GM12878 (cell line): Measurements from ENCODE around the gene UBE2E2. TPM values are rescaled to one million over a fixed set of nuclear protein-coding genes. Genes with fewer than 3 reads are reported as not detected.

Source experiments
- ATAC-seq: fragments of 200-7000 bp; cut with Tn5 transposase; 3 replicates; pipeline ENCODE4 v1.9.1; 2020; ENCODE audit warnings: mild to moderate bottlenecking, moderate library complexity
- BruUV-seq: library from RNA; stranded (reverse); fragments of 400-500 nt; replicated peaks from 2 replicates; lab custom pipeline; 2021; lab: Mats Ljungman, UMichigan
- CTCF ChIA-PET: fragments of 300-600 bp; sonication (Branson Sonifier 250); formaldehyde crosslinking; extraction: SDS; loops from one replicate; lab custom pipeline; 2021; ENCODE audit warnings: inconsistent platforms; lab: Yijun Ruan, JAX
- POLR2A ChIA-PET: fragments of 350-600 bp; formaldehyde crosslinking; extraction: SDS; loops from one replicate; lab custom pipeline; 2021; ENCODE audit warnings: inconsistent platforms; lab: Charles Lee
- RAD21 ChIA-PET: fragments of 300-600 bp; sonication (Branson Sonifier 250); formaldehyde crosslinking; loops from one replicate; lab custom pipeline; 2023; ENCODE audit warnings: antibody characterized with exemption; ENCODE audit not compliant: unreplicated experiment; lab: Charles Lee
- SMC1A ChIA-PET: fragments of 300-600 bp; sonication (Branson Sonifier 250); formaldehyde crosslinking; loops from one replicate; lab custom pipeline; 2023; ENCODE audit not compliant: unreplicated experiment, uncharacterized antibody; lab: Charles Lee
- DNase-seq: peaks from one replicate; pipeline ENCODE4 v3.0.0-alpha.2; 2011; ENCODE audit warnings: low read depth, low spot score
- FAIRE-seq: peaks from 3 replicates; lab custom pipeline; 2011; peaks lifted over from hg19 to GRCh38; lab: Jason Lieb, UNC
- H2AFZ ChIP-seq: 2 replicates; pipeline ENCODE4 v1.6.0; 2011; ENCODE audit warnings: low read depth, low read length, control low read depth; ENCODE audit not compliant: control insufficient read depth
- H3K27ac ChIP-seq: 2 replicates; pipeline ENCODE4 v1.5.1; 2011; ENCODE audit warnings: control low read depth; ENCODE audit not compliant: control insufficient read depth, insufficient read depth
- H3K27me3 ChIP-seq, 2 experiments: replicated peaks in 1 of 2; 2 replicates each; pipeline versions ENCODE4 v1.6.0 to v1.6.1; 2011; ENCODE audit warnings: low read length in 1 of 2; ENCODE audit not compliant: control insufficient read depth in 2 of 2, insufficient read depth in 2 of 2
- H3K36me3 ChIP-seq, 2 experiments: 2 replicates each; pipeline ENCODE4 v1.5.1; 2011; ENCODE audit warnings: low read length in 1 of 2; ENCODE audit not compliant: control insufficient read depth in 2 of 2, insufficient read depth in 2 of 2
- H3K4me1 ChIP-seq: 2 replicates; pipeline ENCODE4 v1.6.1; 2011; ENCODE audit warnings: mild to moderate bottlenecking, low read length, moderate library complexity, mixed read lengths; ENCODE audit not compliant: control insufficient read depth, insufficient read depth
- H3K4me2 ChIP-seq: 2 replicates; pipeline ENCODE4 v1.6.0; 2011; ENCODE audit warnings: control low read depth; ENCODE audit not compliant: control insufficient read depth, insufficient read depth
- H3K4me3 ChIP-seq: fragments of 200-600 bp; sonication (generic); 2 replicates; pipeline ENCODE4 v1.5.1; 2016
- H3K79me2 ChIP-seq: 2 replicates; pipeline ENCODE4 v1.6.0; 2011; ENCODE audit warnings: low read length; ENCODE audit not compliant: control insufficient read depth, insufficient read depth
- H3K9ac ChIP-seq: 2 replicates; pipeline ENCODE4 v1.8.0; 2011; ENCODE audit warnings: low read length, control low read depth, mixed read lengths; ENCODE audit not compliant: control insufficient read depth, insufficient read depth
- H3K9me3 ChIP-seq: replicated peaks from 3 replicates; pipeline ENCODE4 v1.5.1; 2011; ENCODE audit warnings: mild to moderate bottlenecking, low read length; ENCODE audit not compliant: control insufficient read depth, insufficient read depth
- H4K20me1 ChIP-seq: 2 replicates; pipeline ENCODE4 v1.6.0; 2011; ENCODE audit not compliant: control insufficient read depth, insufficient read depth
- ATF7 ChIP-seq: fragments of 450-650 bp; IDR thresholded peaks from 2 replicates; pipeline ENCODE4 v1.6.1; 2016; ENCODE audit warnings: low read depth, mild to moderate bottlenecking
- HCFC1 ChIP-seq: fragments of 150-350 bp; IDR thresholded peaks from 2 replicates; pipeline ENCODE4 v1.6.1; 2014; ENCODE audit warnings: low read length
- MTA3 ChIP-seq: IDR thresholded peaks from 2 replicates; pipeline ENCODE4 v1.6.1; 2012; ENCODE audit warnings: low read length, inconsistent platforms, borderline replicate concordance
- NBN ChIP-seq: fragments of 450-650 bp; IDR thresholded peaks from 2 replicates; pipeline ENCODE4 v1.6.1; 2016
- NFYA ChIP-seq: IDR thresholded peaks from 2 replicates; pipeline ENCODE4 v1.6.1; 2011; ENCODE audit warnings: low read depth, mild to moderate bottlenecking, low read length, improper control_type of control experiment, borderline replicate concordance
- POLR2AphosphoS2 ChIP-seq: IDR thresholded peaks from 2 replicates; pipeline ENCODE4 v1.6.1; 2011; ENCODE audit warnings: low read depth, mild to moderate bottlenecking, low read length, improper control_type of control experiment, moderate library complexity
- STAT1 ChIP-seq: fragments of 450-650 bp; conservative IDR thresholded peaks from 2 replicates; pipeline ENCODE4 v1.6.1; 2014; ENCODE audit warnings: antibody characterized with exemption, mild to moderate bottlenecking
- SUPT20H ChIP-seq: IDR thresholded peaks from 2 replicates; pipeline ENCODE4 v1.6.1; 2011; ENCODE audit warnings: low read depth, mild to moderate bottlenecking, low read length, moderate library complexity, borderline replicate concordance; ENCODE audit not compliant: control insufficient read depth
- YY1 ChIP-seq: IDR thresholded peaks from 2 replicates; pipeline ENCODE4 v1.6.1; 2011; ENCODE audit warnings: low read depth, mild to moderate bottlenecking, low read length
- ZNF207 ChIP-seq: fragments of 450-650 bp; IDR thresholded peaks from 2 replicates; pipeline ENCODE4 v1.6.1; 2014; ENCODE audit warnings: antibody characterized with exemption, mild to moderate bottlenecking, borderline replicate concordance
- WGBS: methylation state at CpG from one replicate; pipeline ENCODE4 v1.1.6; 2016; ENCODE audit warnings: low lambda C conversion rate; ENCODE audit not compliant: insufficient replicate concordance, insufficient coverage; ENCODE audit errors: missing lambda C conversion rate; 5-methylcytosine and 5-hydroxymethylcytosine counted together
- in situ Hi-C: fragments of 300-500 bp; cut with MboI; formaldehyde crosslinking; loops from 9 replicates; pipeline ENCODE4 v1.14.3; 2018; ENCODE audit warnings: mixed read lengths
- intact Hi-C: fragments of 100-400 bp; cut with micrococcal nuclease; formaldehyde crosslinking; loops from one replicate; pipeline ENCODE4 v1.14.2; 2022; ENCODE audit not compliant: unreplicated experiment
- polyA plus RNA-seq, 11 experiments: library from polyadenylated mRNA; depleted of rRNA in 4 of 11; unstranded in 6 of 11; stranded (reverse) in 5 of 11; fragments of >200 nt; fragmentation: Nextera tagmentation in 4 of 11; fragmentation: Illumina TruSeq in 1 of 11; extraction: Ambion mirVana in 4 of 11; extraction: Trizol in 1 of 11; gene quantifications; 1 replicate in 1 of 11; 2 replicates in 10 of 11; pipeline versions ENCODE4 v1.2.1 to v1.2.3, GENCODE V29; 2011 to 2016; ENCODE audit warnings: inconsistent platforms in 2 of 11, missing spikeins in 2 of 11, low read depth in 1 of 11
- total RNA-seq, 4 experiments: library from RNA; depleted of rRNA in 3 of 4; stranded (reverse); fragments of >200 nt in 3 of 4; fragmentation: Illumina TruSeq in 1 of 4; extraction: Trizol in 1 of 4; gene quantifications; 2 replicates each; pipeline versions ENCODE4 v1.2.1 to v1.2.3, GENCODE V29; 2013 to 2021
- TF ChIP-seq, protein P1 (sequence below): IDR thresholded peaks from 2 replicates; pipeline ENCODE4 v1.6.1; 2011; ENCODE audit warnings: borderline replicate concordance, low read depth, mild to moderate bottlenecking, moderate library complexity, low read length; ENCODE audit not compliant: insufficient read depth, poor library complexity, severe bottlenecking
- TF ChIP-seq, protein P2 (sequence below): fragments of 450-650 bp; IDR thresholded peaks from 2 replicates; pipeline ENCODE4 v1.6.1; 2017; ENCODE audit warnings: low read depth, mild to moderate bottlenecking, moderate library complexity
- TF ChIP-seq, protein P3 (sequence below): IDR thresholded peaks from 2 replicates; pipeline ENCODE4 v1.6.1; 2012; ENCODE audit warnings: low read depth, low read length, improper control_type of control experiment
- TF ChIP-seq, protein P4 (sequence below): fragments of 450-650 bp; formaldehyde crosslinking; IDR thresholded peaks from 2 replicates; pipeline ENCODE4 v1.5.0; 2022; ENCODE audit warnings: mild to moderate bottlenecking, missing genetic modification characterization
- TF ChIP-seq, protein P5 (sequence below): fragments of 150-350 bp; IDR thresholded peaks from 2 replicates; pipeline ENCODE4 v1.6.1; 2014; ENCODE audit warnings: mild to moderate bottlenecking, low read depth, low read length
- TF ChIP-seq, protein P6 (sequence below): fragments of 450-650 bp; IDR thresholded peaks from 2 replicates; pipeline ENCODE4 v1.6.1; 2016; ENCODE audit warnings: mild to moderate bottlenecking

The UBE2E2 gene
- total and polyA plus RNA-seq, 10 of the 15 experiments (the other 5 are each of a cell fraction or from before 2014, with no cell fraction given): 8.7 to 71.0 (median 36.4) TPM

DNA sequence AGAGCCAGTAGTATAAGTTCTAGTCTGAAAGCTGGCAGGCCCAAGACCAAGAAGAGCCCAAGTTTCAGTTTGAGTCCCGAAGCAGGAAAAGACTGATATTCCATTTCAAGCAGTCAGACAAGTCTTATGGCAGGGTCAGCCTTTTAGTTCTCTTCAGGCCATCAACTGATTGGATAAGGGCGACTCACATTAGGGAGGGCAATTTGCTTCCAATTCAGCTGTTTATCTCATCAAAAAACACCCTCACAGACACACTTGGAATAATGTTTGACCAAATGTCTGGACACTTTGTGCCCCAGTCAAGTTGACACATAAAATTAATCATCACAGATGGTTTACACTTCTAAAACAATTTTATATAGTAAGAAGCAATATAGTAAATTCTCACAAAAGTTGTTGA lies 69.7 kb downstream of the UBE2E2 start:
- in situ Hi-C loops (no loop called here), intact Hi-C loops (no loop called here)
- H3K27ac ChIP-seq: no peak overlapping the region
- no peaks in the 10 kb centered on the region for H3K27me3 ChIP-seq
- WGBS: 100% methylated on average over 2 of the region's 2 CpGs
- no peaks in the 10 kb centered on the region for H3K36me3 ChIP-seq
- BruUV-seq: no TSS peak
- H4K20me1 ChIP-seq: no peaks in the 10 kb centered on the region
- no peak overlapping the region for H3K9ac ChIP-seq
- peaks cover 5% of the 10 kb centered on the region for H3K79me2 ChIP-seq
- ATAC-seq (no peak), FAIRE-seq (no peak), DNase-seq (no peak)
- H3K4me2 ChIP-seq: no peak overlapping the region
- no peak overlapping the region for H3K4me3 ChIP-seq
- ChIA-PET RAD21 (no interaction called here), POLR2A (no interaction called here), SMC1A (no interaction called here), CTCF (no interaction called here)
- H2AFZ ChIP-seq: no peak overlapping the region
- no peaks in the 10 kb centered on the region for H3K4me1 ChIP-seq
- H3K9me3 ChIP-seq: peaks cover 7% of the 10 kb centered on the region
- no peak for TF ChIP-seq HCFC1
- no peak for TF ChIP-seq NFYA
- no peak for TF ChIP-seq ZNF207
- TF ChIP-seq, protein P1, sequence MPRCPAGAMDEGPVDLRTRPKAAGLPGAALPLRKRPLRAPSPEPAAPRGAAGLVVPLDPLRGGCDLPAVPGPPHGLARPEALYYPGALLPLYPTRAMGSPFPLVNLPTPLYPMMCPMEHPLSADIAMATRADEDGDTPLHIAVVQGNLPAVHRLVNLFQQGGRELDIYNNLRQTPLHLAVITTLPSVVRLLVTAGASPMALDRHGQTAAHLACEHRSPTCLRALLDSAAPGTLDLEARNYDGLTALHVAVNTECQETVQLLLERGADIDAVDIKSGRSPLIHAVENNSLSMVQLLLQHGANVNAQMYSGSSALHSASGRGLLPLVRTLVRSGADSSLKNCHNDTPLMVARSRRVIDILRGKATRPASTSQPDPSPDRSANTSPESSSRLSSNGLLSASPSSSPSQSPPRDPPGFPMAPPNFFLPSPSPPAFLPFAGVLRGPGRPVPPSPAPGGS: no peak
- no peak for TF ChIP-seq POLR2AphosphoS2
- TF ChIP-seq, protein P2, sequence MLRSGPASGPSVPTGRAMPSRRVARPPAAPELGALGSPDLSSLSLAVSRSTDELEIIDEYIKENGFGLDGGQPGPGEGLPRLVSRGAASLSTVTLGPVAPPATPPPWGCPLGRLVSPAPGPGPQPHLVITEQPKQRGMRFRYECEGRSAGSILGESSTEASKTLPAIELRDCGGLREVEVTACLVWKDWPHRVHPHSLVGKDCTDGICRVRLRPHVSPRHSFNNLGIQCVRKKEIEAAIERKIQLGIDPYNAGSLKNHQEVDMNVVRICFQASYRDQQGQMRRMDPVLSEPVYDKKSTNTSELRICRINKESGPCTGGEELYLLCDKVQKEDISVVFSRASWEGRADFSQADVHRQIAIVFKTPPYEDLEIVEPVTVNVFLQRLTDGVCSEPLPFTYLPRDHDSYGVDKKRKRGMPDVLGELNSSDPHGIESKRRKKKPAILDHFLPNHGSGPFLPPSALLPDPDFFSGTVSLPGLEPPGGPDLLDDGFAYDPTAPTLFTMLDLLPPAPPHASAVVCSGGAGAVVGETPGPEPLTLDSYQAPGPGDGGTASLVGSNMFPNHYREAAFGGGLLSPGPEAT: no peak
- TF ChIP-seq STAT1: no peak
- TF ChIP-seq NBN: no peak
- TF ChIP-seq YY1: no peak
- TF ChIP-seq ATF7: no peak
- TF ChIP-seq, protein P3, sequence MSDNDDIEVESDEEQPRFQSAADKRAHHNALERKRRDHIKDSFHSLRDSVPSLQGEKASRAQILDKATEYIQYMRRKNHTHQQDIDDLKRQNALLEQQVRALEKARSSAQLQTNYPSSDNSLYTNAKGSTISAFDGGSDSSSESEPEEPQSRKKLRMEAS: no peak
- no peak for TF ChIP-seq MTA3
- no peak for TF ChIP-seq SUPT20H
- TF ChIP-seq, protein P4, sequence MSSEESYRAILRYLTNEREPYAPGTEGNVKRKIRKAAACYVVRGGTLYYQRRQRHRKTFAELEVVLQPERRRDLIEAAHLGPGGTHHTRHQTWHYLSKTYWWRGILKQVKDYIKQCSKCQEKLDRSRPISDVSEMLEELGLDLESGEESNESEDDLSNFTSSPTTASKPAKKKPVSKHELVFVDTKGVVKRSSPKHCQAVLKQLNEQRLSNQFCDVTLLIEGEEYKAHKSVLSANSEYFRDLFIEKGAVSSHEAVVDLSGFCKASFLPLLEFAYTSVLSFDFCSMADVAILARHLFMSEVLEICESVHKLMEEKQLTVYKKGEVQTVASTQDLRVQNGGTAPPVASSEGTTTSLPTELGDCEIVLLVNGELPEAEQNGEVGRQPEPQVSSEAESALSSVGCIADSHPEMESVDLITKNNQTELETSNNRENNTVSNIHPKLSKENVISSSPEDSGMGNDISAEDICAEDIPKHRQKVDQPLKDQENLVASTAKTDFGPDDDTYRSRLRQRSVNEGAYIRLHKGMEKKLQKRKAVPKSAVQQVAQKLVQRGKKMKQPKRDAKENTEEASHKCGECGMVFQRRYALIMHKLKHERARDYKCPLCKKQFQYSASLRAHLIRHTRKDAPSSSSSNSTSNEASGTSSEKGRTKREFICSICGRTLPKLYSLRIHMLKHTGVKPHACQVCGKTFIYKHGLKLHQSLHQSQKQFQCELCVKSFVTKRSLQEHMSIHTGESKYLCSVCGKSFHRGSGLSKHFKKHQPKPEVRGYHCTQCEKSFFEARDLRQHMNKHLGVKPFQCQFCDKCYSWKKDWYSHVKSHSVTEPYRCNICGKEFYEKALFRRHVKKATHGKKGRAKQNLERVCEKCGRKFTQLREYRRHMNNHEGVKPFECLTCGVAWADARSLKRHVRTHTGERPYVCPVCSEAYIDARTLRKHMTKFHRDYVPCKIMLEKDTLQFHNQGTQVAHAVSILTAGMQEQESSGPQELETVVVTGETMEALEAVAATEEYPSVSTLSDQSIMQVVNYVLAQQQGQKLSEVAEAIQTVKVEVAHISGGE (CRISPR knock-in tag): no peak
- TF ChIP-seq, protein P5, sequence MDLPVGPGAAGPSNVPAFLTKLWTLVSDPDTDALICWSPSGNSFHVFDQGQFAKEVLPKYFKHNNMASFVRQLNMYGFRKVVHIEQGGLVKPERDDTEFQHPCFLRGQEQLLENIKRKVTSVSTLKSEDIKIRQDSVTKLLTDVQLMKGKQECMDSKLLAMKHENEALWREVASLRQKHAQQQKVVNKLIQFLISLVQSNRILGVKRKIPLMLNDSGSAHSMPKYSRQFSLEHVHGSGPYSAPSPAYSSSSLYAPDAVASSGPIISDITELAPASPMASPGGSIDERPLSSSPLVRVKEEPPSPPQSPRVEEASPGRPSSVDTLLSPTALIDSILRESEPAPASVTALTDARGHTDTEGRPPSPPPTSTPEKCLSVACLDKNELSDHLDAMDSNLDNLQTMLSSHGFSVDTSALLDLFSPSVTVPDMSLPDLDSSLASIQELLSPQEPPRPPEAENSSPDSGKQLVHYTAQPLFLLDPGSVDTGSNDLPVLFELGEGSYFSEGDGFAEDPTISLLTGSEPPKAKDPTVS: no peak
- TF ChIP-seq, protein P6, sequence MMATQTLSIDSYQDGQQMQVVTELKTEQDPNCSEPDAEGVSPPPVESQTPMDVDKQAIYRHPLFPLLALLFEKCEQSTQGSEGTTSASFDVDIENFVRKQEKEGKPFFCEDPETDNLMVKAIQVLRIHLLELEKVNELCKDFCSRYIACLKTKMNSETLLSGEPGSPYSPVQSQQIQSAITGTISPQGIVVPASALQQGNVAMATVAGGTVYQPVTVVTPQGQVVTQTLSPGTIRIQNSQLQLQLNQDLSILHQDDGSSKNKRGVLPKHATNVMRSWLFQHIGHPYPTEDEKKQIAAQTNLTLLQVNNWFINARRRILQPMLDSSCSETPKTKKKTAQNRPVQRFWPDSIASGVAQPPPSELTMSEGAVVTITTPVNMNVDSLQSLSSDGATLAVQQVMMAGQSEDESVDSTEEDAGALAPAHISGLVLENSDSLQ: no peak
